ENCODE measurements around the gene MAGI1.

GRCh38 chr3:65945480-65945879 is 93.2 kb downstream of the MAGI1 start:
- TF ChIP-seq CTCF (conservative IDR thresholded peaks at IDR 0.05): no peak
- no peak for TF ChIP-seq ZFX (IDR thresholded peaks at IDR 0.05)

All from C4-2B (cell line).